ENCODE data around the gene FRMD5.
"Not testable (repeated sequence)": the region's sequence is repeated elsewhere in the genome, so short reads cannot be mapped to it uniquely, and the experiment has no call there.

Gene FRMD5

DNA sequence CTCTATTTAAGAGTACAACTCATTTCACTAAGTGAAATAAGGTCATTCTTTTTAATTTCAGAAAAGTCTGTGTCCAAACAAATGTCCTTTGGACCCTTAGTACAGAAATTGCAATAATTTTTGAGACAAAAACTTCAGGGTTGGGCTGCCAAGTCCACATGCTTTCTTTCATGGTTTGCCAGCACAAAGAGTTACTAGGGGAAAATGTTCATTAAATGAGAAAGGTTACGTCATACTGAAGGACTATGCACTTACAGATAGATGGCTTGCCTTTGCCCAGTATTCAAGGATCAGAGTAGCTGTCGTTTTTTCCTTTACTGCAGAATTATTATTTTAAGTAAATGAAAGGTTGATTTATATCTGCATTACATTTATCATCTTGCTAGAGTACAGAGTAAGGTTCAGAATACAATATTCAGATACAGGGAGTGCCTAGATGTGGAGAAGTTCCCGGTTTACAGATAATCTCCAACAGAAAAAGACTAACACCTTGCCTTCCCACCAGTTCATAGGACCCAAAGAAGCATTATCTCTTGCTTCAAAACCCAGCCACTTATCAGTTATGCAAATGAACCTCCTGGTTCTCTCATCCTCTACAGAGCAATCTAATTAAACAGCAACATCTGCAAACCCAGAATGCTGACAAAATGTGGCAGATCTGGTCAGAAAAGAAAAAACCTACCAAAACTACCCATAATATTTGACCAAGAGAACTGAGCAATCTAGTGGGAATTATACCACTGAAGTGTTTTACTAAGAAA lies 179.3 kb downstream of the FRMD5 start:
- no peaks in the 10 kb centered on the region for H3K36me3 Mint-ChIP-seq (ENCODE audit: low read depth)
- no peak overlapping the region for H3K27ac Mint-ChIP-seq
- H3K9me3 Mint-ChIP-seq, result no peaks in the 10 kb centered on the region
- DNase-seq, result no peak
- peaks cover 13% of the 10 kb centered on the region for H3K27me3 Mint-ChIP-seq
- no peak for ATAC-seq
- no peak overlapping the region for H3K4me3 Mint-ChIP-seq
- H3K4me1 Mint-ChIP-seq, result no peaks in the 10 kb centered on the region

DNA sequence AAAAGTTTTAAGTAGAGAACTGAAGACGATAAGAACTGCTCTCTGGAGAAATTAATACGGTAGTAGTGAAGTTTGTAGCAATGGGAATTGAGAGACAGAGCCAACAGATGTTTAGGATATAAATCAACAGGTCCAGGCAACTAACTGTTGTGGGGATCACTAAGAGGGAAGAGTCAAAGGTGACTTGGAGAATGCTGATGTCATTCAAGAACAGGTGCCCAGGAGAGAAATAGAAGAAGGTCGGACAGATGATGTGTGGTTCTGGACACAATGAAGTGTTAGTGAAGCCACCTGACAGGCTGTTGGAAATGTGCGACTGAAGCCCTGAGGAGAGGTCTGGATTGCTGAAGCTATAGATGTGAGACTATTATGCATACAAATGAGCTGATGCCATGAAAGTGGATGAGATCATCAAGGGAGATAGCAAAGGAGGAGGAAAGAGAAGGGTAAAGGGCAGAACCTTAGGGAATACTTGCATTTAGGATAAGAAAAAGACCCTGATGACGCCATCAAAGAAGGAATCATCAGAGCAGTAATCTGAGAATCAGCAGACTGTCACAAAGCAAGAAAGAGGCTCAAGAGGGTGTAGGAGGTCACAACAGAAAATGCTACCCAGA lies 183.7 kb downstream of the FRMD5 start:
- ATAC-seq, result no peak
- no peaks in the 10 kb centered on the region for H3K4me1 Mint-ChIP-seq

DNA sequence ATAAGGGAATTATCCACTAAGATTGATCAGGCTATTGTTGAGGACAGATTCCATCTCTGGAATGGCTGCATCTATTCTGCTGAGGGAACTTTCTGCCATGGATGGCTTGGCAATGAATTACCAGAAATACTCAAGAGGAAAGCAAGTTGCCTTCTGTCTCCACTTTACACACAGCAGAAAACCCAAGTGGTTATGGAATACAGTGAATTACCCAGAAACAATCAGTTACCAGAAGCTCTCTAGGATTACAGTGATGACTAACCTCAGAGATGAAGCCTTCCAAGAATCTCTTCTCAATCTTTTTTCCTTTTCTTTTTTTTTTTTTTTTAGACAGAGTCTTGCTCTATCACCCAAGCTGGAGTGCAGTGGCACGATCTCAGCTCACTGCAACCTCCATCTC lies 185.0 kb downstream of the FRMD5 start:
- no peak for DNase-seq
- H3K27ac Mint-ChIP-seq, result no peak overlapping the region
- H3K9me3 Mint-ChIP-seq, result no peaks in the 10 kb centered on the region
- no peaks in the 10 kb centered on the region for H3K4me1 Mint-ChIP-seq
- ATAC-seq, result no peak
- no peaks in the 10 kb centered on the region for H3K36me3 Mint-ChIP-seq (ENCODE audit: low read depth)
- H3K4me3 Mint-ChIP-seq, result no peak overlapping the region
- H3K27me3 Mint-ChIP-seq, result peaks cover 17% of the 10 kb centered on the region

More for the DNA sequence above, 183.7 kb downstream of the FRMD5 start:
- H3K4me3 Mint-ChIP-seq, result no peak overlapping the region
- DNase-seq, result no peak
- no peaks in the 10 kb centered on the region for H3K36me3 Mint-ChIP-seq (ENCODE audit: low read depth)
- H3K27ac Mint-ChIP-seq, result no peak overlapping the region
- H3K27me3 Mint-ChIP-seq, result peaks cover 17% of the 10 kb centered on the region
- no peaks in the 10 kb centered on the region for H3K9me3 Mint-ChIP-seq

DNA sequence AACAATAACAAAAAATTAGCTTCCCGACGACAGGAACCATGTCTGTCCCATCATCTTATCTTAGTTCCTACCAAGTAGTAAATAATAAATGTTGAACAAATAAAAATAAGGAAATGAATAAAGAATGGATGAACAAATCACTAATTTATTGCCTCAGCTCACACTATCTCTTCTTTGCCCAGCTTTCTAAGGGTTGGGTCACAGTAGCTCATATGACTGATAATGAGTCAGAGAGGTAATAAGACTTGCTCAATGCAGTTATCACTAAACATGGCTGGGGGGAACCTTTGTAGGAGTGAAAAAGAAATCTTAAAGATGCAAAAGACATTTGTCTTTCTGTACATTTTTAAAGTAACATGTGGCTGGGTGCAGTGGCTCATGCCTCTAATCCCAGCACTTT lies 186.0 kb downstream of the FRMD5 start:
- DNase-seq (no peak), ATAC-seq (no peak)
- Mint-ChIP-seq H3K36me3 (ENCODE audit: low read depth) (no peaks in the 10 kb centered on the region), H3K4me3 (no peak overlapping the region), H3K9me3 (no peaks in the 10 kb centered on the region), H3K27me3 (peaks cover 17% of the 10 kb centered on the region), H3K4me1 (no peaks in the 10 kb centered on the region), H3K27ac (no peak overlapping the region)

DNA sequence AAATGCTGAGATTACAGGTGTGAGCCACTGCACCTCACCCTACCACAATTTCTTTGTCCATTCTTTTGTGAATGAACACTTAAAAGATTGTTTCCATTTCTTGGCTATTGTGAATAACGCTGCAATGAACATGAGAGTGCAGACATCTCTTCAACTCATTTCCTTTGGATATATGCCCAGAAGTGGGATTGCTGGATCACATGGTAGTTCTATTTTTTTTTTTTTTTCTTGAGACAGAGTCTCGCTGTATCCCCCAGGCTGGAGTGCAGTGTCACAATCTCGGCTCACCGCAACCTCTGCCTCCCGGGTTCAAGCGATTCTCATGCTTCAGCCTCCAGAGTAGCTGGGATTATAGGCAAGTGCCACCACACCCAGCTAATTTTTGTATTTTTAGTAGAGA lies 194.8 kb downstream of the FRMD5 start:
- DNase-seq; H3K27ac Mint-ChIP-seq; H3K4me3 Mint-ChIP-seq; ATAC-seq; H3K4me1 Mint-ChIP-seq; H3K9me3 Mint-ChIP-seq; H3K36me3 Mint-ChIP-seq (ENCODE audit: low read depth): not testable (repeated sequence)
- peaks cover 11% of the 10 kb centered on the region for H3K27me3 Mint-ChIP-seq

DNA sequence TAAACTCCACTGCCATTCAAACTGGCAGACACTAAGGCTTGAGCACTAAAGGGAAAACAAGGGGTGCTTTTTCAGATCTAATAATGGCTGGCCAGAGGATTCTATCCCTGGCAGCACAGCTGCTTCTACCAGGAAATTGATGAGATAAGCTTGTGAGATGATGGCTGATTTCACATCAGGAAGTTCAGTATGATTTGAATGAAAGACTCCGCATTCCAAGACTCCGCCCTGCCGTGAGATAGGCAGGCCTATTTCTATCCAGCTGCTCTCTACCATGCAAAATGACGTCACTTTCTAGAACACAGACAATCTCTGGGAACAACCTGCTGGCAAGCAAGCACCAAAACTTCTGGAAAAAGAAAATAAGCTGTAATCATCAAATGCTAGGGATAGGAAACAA lies 196.5 kb downstream of the FRMD5 start:
- DNase-seq (no peak), ATAC-seq (no peak)
- Mint-ChIP-seq H3K9me3 (no peaks in the 10 kb centered on the region), H3K27ac (no peak overlapping the region), H3K36me3 (ENCODE audit: low read depth) (no peaks in the 10 kb centered on the region), H3K4me3 (no peak overlapping the region), H3K4me1 (no peaks in the 10 kb centered on the region), H3K27me3 (peaks cover 11% of the 10 kb centered on the region)

DNA sequence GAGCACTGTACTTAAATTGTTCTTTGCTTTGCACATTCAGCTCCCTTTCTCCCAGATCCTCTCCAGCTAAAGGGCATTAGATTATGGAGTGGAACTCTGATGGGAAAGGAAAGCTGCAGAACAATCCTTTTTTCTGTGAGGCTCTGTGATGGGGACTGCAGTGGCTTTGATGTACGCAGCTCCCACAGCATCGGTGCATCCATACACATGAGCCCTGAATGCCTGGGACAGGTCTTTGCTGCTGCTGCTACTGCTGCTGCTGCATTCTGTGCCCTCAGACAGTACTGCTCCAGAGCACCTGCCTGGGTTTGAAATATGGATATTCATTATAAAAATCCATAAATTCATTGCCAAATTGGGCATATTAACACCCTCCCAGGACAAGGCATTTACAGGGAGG lies 203.9 kb downstream of the FRMD5 start:
- no peak overlapping the region for H3K27ac Mint-ChIP-seq
- H3K9me3 Mint-ChIP-seq, result no peaks in the 10 kb centered on the region
- H3K4me1 Mint-ChIP-seq, result no peaks in the 10 kb centered on the region
- peaks cover 10% of the 10 kb centered on the region for H3K27me3 Mint-ChIP-seq
- H3K4me3 Mint-ChIP-seq, result no peak overlapping the region
- no peak for ATAC-seq
- no peak for DNase-seq
- no peaks in the 10 kb centered on the region for H3K36me3 Mint-ChIP-seq (ENCODE audit: low read depth)

DNA sequence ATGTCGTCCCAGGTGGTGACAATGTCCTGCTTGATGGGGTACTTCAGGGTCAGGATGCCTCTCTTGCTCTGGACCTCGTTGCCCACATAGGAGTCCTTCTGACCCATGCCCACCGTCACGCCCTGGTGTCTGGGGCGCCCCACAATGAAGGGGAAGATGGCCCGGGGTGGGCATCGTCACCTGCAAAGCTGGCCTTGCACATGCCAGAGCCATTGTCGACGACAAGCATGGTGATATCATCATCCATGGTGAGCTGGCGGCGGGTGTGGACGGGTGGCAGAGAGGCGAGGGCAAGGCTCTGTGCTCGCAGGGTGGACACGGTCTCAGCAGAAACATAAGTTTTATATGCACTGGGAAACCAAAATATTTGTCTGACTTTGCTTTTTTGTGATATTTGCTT lies 205.1 kb downstream of the FRMD5 start:
- no peak overlapping the region for H3K27ac Mint-ChIP-seq
- H3K9me3 Mint-ChIP-seq, result no peaks in the 10 kb centered on the region
- H3K27me3 Mint-ChIP-seq, result peaks cover 12% of the 10 kb centered on the region

DNA sequence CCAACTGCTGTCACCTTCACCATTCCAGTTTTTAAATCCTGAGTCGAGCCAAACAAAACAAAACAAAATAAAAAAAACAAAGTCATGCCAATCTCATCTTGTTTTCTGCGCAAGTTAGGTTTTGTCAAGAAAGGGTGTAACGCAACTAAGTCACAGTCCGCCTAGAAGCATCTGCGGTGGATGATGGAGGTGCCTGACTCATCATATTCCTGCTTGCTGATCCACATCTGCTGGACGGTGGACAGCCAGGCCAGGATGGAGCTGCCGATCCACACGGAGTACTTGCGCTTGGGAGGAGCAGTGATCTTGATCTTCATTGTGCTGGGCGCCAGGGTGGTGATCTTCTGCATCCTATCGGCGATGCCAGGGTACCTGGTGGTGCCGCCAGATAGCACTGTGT lies 206.2 kb downstream of the FRMD5 start:
- Mint-ChIP-seq H3K27me3 (peaks cover 17% of the 10 kb centered on the region), H3K36me3 (ENCODE audit: low read depth) (no peaks in the 10 kb centered on the region), H3K4me1 (no peaks in the 10 kb centered on the region), H3K9me3 (no peaks in the 10 kb centered on the region), H3K27ac (no peak overlapping the region), H3K4me3 (no peak overlapping the region)
- no peak for ATAC-seq
- no peak for DNase-seq

More for the DNA sequence above, 205.1 kb downstream of the FRMD5 start:
- H3K4me3 Mint-ChIP-seq, result no peak overlapping the region
- DNase-seq, result no peak
- no peaks in the 10 kb centered on the region for H3K4me1 Mint-ChIP-seq
- ATAC-seq, result no peak
- H3K36me3 Mint-ChIP-seq (ENCODE audit: low read depth), result no peaks in the 10 kb centered on the region

DNA sequence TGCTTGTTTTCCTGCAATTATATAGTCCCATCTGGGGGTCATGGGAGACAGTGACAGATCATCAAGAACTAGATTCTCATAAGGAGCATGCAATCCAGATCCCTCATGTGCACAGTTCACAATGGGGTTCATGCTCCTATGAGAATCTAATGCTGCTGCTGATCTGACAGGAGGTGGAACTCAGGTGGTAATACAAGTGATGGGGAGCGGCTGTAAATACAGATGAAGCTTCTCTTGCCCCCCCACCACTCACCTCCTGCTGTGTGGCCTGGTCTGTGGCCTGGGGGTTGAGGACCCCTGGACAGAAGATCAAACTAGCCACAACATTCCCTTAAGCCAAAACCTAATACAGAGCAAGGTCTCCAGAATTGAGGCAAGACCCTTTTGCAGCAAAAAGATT lies 207.1 kb downstream of the FRMD5 start:
- DNase-seq (no peak), ATAC-seq (no peak)
- no peaks in the 10 kb centered on the region for H3K36me3 Mint-ChIP-seq (ENCODE audit: low read depth)
- H3K4me1 Mint-ChIP-seq, result no peaks in the 10 kb centered on the region
- no peak overlapping the region for H3K27ac Mint-ChIP-seq
- H3K9me3 Mint-ChIP-seq, result no peaks in the 10 kb centered on the region
- H3K4me3 Mint-ChIP-seq, result no peak overlapping the region
- H3K27me3 Mint-ChIP-seq, result peaks cover 25% of the 10 kb centered on the region

DNA sequence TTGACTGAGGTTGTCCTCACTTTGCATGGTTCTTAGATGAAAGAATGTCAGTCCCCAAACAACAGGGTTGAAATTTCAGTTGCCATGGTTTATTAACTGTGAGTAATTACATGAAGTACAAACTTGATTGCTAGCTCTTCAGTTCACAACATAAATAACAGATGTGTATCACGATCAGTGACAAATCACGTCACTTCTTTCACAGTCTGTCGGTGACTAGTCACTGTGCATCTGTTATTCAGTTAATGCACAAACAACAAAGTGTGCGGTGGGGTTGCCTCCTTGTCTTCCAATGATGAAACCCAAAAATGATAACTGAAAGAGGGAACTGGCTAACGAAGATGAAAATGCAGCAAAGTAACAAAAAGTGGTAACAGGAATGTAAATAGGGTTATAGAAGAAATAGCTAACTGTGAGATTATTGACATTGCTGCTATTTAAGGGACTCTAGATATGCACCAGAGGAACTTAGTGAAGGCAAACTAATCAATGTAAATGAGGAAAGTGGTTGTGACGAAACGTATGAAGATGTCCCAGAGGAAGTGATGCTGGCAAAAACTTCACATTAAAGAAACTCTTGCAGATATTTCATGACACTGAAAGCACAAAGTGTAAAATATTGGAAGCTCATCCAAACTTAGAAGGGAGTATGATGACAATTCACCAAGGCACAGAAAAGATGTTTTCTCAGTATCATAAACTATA lies 208.9 kb downstream of the FRMD5 start:
- Mint-ChIP-seq H3K4me3 (no peak overlapping the region), H3K36me3 (ENCODE audit: low read depth) (no peaks in the 10 kb centered on the region), H3K4me1 (no peaks in the 10 kb centered on the region), H3K27ac (no peak overlapping the region), H3K27me3 (peaks cover 29% of the 10 kb centered on the region), H3K9me3 (no peaks in the 10 kb centered on the region)
- ATAC-seq (no peak), DNase-seq (no peak)

DNA sequence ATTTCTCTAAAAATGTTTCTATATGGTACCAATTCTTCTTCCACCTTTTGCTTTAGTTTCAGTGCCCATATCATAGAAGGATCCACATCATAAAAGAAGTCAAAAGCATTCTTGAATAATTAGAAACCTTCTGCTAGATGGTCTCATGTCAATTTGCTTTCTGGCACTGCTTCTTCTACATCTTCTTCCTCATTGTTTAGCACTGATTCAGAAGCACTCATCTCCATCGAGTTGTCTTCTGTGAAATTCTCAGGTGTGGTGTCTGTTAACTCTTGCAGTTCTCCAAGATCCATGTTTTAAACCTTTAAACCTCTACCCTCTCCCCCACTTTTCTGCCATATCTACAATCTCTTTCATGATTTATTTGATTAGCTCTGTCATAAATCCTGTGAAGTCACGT lies 213.5 kb downstream of the FRMD5 start:
- Mint-ChIP-seq H3K27me3 (peaks cover 35% of the 10 kb centered on the region), H3K4me1 (peaks cover 21% of the 10 kb centered on the region), H3K36me3 (ENCODE audit: low read depth) (peaks cover 5% of the 10 kb centered on the region), H3K4me3 (no peak overlapping the region), H3K27ac (no peak overlapping the region), H3K9me3 (peaks cover 4% of the 10 kb centered on the region)
- DNase-seq (no peak), ATAC-seq (no peak)

DNA sequence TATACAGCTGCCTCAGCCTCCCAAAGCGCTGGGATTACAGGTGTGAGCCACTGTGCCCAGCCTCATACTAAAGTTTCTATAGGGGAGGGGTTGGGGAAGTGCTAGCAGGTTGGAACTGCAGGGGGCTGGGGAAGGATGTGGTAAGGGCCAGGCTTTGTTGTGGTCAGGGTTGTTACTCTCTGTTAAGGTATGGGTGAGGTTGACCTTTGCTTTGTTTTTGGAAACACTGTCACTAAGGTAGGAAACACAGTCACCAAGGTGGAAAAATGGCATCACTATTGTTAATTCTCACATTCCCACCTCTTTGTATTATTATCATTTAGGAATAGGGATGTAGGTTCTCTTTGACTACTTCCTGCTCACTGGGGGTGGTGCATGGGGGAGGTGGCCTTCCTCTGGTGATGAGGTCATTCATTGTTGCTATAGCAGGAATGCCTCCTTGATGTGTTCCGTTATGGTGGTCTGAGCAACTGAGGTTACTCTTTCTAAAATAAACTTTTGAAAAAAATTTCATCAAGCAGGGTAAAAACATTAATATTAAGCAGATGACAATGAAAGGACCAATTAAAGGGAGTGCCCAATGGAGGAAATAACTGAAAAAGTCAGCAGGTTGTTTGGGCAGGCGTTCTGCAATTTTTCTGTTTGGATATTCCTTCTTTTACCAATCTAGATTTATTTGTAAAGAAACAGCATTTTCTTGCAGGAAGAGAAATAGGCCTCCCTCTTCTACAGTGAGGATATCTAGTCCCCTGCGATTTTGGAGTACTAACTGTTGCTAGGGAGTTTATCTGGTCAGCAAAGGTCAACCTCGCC lies 217.8 kb downstream of the FRMD5 start:
- Mint-ChIP-seq H3K36me3 (ENCODE audit: low read depth) (peaks cover 5% of the 10 kb centered on the region), H3K9me3 (peaks cover 4% of the 10 kb centered on the region), H3K27me3 (peaks cover 22% of the 10 kb centered on the region), H3K4me3 (peak overlapping the region; percentile 54), H3K4me1 (peaks cover 39% of the 10 kb centered on the region), H3K27ac (peak overlapping the region; percentile 91)
- ATAC-seq (peak; percentile 97), DNase-seq (peak; percentile 81)

DNA sequence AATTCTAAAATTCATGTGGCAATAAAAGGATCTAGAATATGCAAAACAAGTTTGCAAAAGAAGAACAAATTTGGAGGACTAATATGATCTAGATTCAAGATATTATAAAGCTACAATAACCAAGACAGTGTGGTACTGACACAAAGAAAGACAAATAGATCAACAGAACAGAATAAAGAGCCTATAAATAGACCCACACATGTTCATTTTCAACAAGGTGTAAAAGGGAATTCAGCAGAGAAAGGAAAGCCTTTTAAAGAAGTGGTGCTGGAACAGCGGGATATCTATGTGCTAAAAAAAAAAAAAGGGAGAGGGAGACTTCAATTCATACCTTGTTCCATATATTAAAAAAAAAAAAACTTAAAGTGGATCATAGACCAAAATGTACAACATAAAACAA lies 219.3 kb downstream of the FRMD5 start:
- Mint-ChIP-seq H3K27ac (peak overlapping the region; percentile 26), H3K36me3 (ENCODE audit: low read depth) (peaks cover 5% of the 10 kb centered on the region)

More for the DNA sequence above, 219.3 kb downstream of the FRMD5 start:
- Mint-ChIP-seq H3K27me3 (peaks cover 13% of the 10 kb centered on the region), H3K9me3 (peaks cover 4% of the 10 kb centered on the region), H3K4me1 (peaks cover 39% of the 10 kb centered on the region), H3K4me3 (no peak overlapping the region)
- ATAC-seq (no peak), DNase-seq (no peak)

Data from activated naive CD8-positive, alpha-beta T cell treated with anti-CD3 and anti-CD28 coated beads, Interleukin-2, amount 50 U/mL, for 24 hours (primary cell).